ENCODE results near the gene UBAC2.

DNA sequence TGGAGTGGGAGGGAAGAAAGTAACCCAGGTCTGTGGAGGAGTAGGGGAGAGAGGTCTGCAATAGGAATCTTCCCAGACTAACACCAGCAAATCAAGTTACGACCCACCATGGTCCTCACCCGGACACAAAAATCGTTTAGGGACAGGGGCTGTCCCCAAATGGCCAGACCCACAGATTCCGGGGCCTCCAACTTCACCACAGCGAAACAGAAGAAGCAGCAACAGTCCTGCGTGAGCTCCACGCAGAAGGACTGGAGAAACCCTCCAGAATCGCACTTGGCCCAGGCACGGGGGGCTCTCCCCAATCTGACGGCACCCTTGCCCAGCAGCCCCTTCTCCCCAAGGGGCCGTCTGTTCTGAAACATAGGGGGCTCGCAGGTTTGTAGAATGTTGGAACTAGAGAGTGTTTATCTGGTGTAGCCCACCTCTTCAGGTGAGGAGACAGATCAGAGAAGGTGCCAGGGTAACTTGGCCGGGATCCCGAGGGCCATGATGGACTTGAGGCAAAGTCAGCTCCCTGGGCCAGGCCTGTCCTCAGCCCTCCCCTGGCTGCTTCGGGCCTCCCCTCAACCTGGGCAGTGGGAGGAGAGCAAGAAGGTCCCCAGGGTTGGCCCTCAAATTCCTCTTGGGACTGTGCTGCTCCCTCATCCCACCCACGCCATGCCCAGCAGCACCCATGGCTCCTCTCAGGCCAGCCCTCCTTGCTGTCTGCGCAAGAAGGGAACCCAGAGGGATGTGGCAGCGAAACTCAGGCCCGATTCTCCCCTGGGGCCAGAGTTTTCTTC is 189.1 kb downstream of the UBAC2 start:
- TF ChIP-seq, protein P1, sequence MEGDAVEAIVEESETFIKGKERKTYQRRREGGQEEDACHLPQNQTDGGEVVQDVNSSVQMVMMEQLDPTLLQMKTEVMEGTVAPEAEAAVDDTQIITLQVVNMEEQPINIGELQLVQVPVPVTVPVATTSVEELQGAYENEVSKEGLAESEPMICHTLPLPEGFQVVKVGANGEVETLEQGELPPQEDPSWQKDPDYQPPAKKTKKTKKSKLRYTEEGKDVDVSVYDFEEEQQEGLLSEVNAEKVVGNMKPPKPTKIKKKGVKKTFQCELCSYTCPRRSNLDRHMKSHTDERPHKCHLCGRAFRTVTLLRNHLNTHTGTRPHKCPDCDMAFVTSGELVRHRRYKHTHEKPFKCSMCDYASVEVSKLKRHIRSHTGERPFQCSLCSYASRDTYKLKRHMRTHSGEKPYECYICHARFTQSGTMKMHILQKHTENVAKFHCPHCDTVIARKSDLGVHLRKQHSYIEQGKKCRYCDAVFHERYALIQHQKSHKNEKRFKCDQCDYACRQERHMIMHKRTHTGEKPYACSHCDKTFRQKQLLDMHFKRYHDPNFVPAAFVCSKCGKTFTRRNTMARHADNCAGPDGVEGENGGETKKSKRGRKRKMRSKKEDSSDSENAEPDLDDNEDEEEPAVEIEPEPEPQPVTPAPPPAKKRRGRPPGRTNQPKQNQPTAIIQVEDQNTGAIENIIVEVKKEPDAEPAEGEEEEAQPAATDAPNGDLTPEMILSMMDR (IDR thresholded peaks at IDR 0.05 in 4 of 5, conservative IDR thresholded peaks at IDR 0.05 in 1 of 5) = no peak
- no peak for TF ChIP-seq POLR2A (IDR thresholded peaks at IDR 0.05)
